ENCODE data around the gene ZNF181.
"Not testable (repeated sequence)": the region's sequence is repeated elsewhere in the genome, so short reads cannot be mapped to it uniquely, and the experiment has no call there.

Gene ZNF181

DNA sequence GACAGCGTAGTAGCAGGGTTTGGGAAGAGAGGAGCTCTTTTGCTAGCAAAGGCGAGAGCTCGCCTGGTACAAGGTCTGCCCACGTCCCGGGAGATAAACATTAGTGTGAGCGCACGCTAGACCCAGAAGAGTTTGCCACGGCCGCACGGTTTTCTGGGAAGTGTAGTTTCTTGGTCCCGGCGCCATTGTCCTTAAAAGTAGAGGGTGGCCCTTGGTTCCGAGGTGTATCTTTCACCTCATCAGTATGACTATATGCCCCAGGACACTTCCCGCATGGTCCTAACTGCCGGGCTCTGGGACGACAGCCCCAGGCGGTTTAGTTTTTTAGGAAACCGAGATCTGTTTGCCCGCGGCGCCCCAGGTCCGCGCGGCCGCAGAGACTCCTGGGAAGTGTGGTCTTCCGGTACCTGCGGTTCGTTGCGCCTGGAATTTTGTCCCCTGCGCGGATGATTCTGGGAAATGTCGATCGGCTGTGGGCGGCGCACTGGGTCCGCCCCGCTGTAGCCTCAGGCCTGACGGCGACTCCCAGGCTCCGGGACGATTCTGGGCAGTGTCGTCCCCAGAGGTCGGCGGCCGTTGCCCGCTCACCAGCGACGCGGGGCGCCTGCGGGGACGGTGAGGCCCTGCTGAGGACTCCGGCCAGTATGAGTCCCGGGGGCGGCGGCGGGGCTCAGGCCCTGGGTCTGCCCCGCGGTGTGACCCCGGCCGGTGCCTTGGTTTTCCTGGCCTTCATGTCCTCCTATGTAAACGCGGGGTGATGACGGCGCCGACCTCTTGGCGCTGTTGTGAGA lies at the start of gene ZNF181:
TSS of gene ZNF181 (plus strand) at position 498 of the 791 bp plus-strand sequence. CDS start 795 bp downstream, outside the sequence.
- H3K4me3 ChIP-seq (ENCODE audit: low read length): peak within 1 kb of the TSS; percentile 87
- peak; percentile 89 for DNase-seq (ENCODE audit: low read depth)
- TF ChIP-seq, protein P1, sequence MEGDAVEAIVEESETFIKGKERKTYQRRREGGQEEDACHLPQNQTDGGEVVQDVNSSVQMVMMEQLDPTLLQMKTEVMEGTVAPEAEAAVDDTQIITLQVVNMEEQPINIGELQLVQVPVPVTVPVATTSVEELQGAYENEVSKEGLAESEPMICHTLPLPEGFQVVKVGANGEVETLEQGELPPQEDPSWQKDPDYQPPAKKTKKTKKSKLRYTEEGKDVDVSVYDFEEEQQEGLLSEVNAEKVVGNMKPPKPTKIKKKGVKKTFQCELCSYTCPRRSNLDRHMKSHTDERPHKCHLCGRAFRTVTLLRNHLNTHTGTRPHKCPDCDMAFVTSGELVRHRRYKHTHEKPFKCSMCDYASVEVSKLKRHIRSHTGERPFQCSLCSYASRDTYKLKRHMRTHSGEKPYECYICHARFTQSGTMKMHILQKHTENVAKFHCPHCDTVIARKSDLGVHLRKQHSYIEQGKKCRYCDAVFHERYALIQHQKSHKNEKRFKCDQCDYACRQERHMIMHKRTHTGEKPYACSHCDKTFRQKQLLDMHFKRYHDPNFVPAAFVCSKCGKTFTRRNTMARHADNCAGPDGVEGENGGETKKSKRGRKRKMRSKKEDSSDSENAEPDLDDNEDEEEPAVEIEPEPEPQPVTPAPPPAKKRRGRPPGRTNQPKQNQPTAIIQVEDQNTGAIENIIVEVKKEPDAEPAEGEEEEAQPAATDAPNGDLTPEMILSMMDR (conservative IDR thresholded peaks at IDR 0.05; ENCODE audit: low read length): no peak

DNA sequence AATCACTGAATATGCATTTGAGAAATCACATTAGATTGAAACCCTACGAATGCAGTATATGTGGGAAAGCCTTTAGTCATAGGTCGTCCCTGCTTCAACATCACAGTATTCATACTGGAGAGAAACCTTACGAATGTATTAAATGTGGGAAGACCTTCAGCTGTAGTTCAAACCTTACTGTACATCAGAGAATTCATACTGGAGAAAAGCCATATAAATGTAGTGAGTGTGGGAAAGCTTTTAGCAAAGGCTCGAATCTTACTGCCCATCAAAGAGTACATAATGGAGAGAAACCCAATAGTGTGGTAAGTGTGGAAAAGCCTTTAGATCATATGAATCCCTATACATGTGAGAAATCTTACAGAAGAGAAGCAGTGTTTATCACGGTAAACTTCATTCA lies 48.8 kb upstream of the ZNF181 start:
- H3K4me3 ChIP-seq (ENCODE audit: low read length); DNase-seq (ENCODE audit: low read depth): not testable (repeated sequence)

DNA sequence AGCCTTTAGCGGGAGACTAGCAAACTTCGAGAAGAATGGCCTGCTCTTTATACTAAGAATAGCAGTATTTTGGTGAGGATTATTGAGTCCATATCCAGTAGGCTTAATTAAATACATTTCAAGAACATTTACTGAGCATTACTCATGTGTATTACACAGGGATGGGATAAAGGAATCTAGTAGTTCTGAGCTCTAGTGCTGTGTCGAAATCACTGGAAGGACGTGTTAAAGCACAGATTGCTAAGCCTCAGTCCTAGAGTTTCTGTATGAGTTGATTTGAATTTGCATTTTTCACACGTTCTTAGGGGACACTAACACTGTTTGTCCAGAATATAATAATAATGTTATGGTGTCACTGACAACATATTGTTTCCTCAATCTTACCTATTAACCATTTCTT lies 47.6 kb upstream of the ZNF181 start:
- DNase-seq (ENCODE audit: low read depth): no peak
- no peak overlapping the region for H3K4me3 ChIP-seq (ENCODE audit: low read length)
- TF ChIP-seq, protein P1 (conservative IDR thresholded peaks at IDR 0.05; ENCODE audit: low read length): no peak

DNA sequence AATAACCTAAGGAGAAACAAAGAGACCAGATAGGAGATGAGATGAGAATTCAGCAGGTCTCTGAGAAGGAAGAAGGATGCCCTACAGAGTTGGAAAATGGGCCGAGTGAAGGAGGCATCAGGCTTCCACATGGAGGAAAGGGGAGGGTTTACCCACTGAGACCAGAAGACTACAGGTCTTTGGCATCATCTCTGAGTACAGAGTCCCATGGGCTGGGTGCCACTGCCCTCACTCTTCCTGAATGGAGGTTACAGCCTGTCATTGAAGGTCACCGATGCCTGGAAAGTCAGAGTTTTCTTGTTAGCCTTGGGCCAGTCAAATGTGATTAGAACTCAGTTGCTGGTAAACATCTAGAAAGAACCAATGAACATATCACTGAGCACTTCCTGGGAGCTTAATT lies 46.7 kb upstream of the ZNF181 start:
- H3K4me3 ChIP-seq (ENCODE audit: low read length): no peak overlapping the region
- DNase-seq (ENCODE audit: low read depth): no peak
- TF ChIP-seq, protein P1 (conservative IDR thresholded peaks at IDR 0.05; ENCODE audit: low read length): no peak

DNA sequence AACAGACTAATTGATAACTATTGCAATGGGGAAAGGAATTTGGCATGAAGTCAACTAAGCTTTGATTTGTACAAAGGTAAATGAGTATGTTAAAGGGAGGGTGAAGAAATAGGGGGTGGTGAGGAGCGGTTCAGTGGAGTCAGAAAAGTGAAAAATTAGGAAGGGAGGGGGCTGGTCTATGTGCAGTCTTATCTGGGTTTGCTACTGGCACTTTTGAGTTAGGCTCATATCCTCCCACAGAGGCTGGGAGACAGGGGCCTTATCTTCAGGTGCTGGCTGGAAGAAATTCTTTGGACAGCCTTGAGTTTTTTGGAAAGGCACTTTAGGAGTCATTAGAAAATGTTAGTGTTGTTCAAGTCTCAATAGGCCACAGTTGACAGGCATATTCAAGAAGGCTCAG lies 45.5 kb upstream of the ZNF181 start:
- no peak for DNase-seq (ENCODE audit: low read depth)
- H3K4me3 ChIP-seq (ENCODE audit: low read length): no peak overlapping the region
- TF ChIP-seq, protein P1 (conservative IDR thresholded peaks at IDR 0.05; ENCODE audit: low read length): no peak

DNA sequence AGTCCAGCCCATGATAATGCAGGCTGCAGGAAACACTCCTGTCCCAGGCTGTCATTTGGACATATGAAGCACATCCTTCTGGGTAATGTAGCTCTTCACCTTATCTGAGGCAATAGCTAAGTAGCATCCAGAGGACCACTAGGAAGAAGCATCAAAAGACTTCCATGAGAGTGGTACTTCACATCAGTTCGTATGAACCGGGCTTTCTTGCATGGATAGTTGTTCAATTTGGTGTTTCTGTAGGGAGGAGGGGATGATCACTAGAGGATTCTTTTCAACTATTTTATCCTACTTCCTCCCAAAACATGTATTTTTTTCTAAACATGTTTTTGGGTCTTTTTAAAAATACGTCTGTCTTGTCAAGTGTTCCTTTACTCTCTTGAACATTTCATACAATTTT lies 43.7 kb upstream of the ZNF181 start:
- H3K4me3 ChIP-seq (ENCODE audit: low read length): no peak overlapping the region
- TF ChIP-seq, protein P1 (conservative IDR thresholded peaks at IDR 0.05; ENCODE audit: low read length): no peak
- DNase-seq (ENCODE audit: low read depth): no peak

DNA sequence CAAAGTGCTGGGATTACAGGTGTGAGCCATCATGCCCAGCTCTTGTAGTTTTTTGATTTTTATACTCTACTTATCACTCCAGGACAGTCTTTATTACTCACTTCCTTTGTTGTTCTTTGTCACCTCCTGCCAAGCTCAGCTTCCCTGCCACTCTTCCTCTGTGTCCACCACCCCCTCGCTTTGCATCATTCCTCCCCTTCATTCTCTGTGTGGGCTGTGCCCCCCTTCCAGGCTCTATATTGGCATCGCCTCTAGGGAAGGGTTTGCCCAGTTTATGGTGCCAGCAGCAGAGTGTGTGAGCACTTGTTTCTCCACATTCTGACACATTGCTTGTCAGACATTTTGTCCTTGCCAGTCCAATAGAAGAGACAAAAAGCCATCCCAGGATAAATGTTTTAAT lies 41.5 kb upstream of the ZNF181 start:
- TF ChIP-seq, protein P1 (conservative IDR thresholded peaks at IDR 0.05; ENCODE audit: low read length): no peak
- H3K4me3 ChIP-seq (ENCODE audit: low read length): no peak overlapping the region
- no peak for DNase-seq (ENCODE audit: low read depth)

All from AG10803 (cell line).